CD4-positive, alpha-beta T cell (primary cell): ENCODE data around the gene C14orf39. TPM values are rescaled to one million over a fixed set of nuclear protein-coding genes. Genes with fewer than 3 reads are reported as not detected.
"Not testable (repeated sequence)": the region's sequence is repeated elsewhere in the genome, so short reads cannot be mapped to it uniquely, and the experiment has no call there.

Experiments used
- ATAC-seq: fragments of 200-7000 bp; cut with Tn5 transposase; one replicate; pipeline ENCODE4 v1.10.0; 2022; ENCODE audit warnings: mild to moderate bottlenecking; ENCODE audit not compliant: poor library complexity
- CTCF ChIA-PET: fragments of 350-600 bp; sonication (Branson Sonifier 250); formaldehyde crosslinking; loops from one replicate; lab custom pipeline; 2021; ENCODE audit warnings: antibody characterized with exemption, inconsistent platforms; lab: Charles Lee
- POLR2A ChIA-PET: fragments of 350-600 bp; sonication (Branson Sonifier 250); formaldehyde crosslinking; loops from one replicate; lab custom pipeline; 2021; ENCODE audit warnings: antibody characterized with exemption, inconsistent platforms; lab: Charles Lee
- DNase-seq, 14 experiments: peaks; one replicate each; pipeline ENCODE4 v3.0.0-alpha.2; 2013 to 2020; ENCODE audit warnings: mixed read lengths in 2 of 14
- H3K27ac ChIP-seq, 2 donors: one replicate each; pipeline versions ENCODE4 v1.5.1 to v1.7.0; 2013; ENCODE audit warnings: low read length in 2 of 2, low read depth in 1 of 2, mild to moderate bottlenecking in 1 of 2
- H3K27me3 ChIP-seq, 2 experiments: 1 replicate in 1 of 2; 2 replicates in 1 of 2; pipeline versions ENCODE4 v1.6.1 to v1.7.0; 2013; ENCODE audit warnings: low read length in 2 of 2, control low read depth in 1 of 2, mild to moderate bottlenecking in 1 of 2, moderate library complexity in 1 of 2; ENCODE audit not compliant: insufficient read depth in 2 of 2, control insufficient read depth in 1 of 2
- H3K36me3 ChIP-seq: one replicate; pipeline ENCODE4 v1.6.1; 2013; ENCODE audit warnings: low read length, control low read depth; ENCODE audit not compliant: insufficient read depth
- H3K4me1 ChIP-seq: one replicate; pipeline ENCODE4 v1.6.1; 2013; ENCODE audit warnings: low read length, control low read depth; ENCODE audit not compliant: insufficient read depth
- H3K4me3 ChIP-seq: one replicate; pipeline ENCODE4 v1.5.1; 2013; ENCODE audit warnings: mild to moderate bottlenecking, low read length, moderate library complexity
- H3K9me3 ChIP-seq, 2 experiments: 1 replicate in 1 of 2; 2 replicates in 1 of 2; pipeline versions ENCODE4 v1.6.1 to v1.7.0; 2013; ENCODE audit warnings: low read length in 2 of 2, mild to moderate bottlenecking in 2 of 2, control low read depth in 1 of 2, moderate library complexity in 1 of 2; ENCODE audit not compliant: control insufficient read depth in 1 of 2, insufficient read depth in 1 of 2
- H3K27ac Mint-ChIP-seq: one replicate; pipeline ENCODE4 v1.8.0; 2020; ENCODE audit warnings: mixed read lengths
- H3K27me3 Mint-ChIP-seq: one replicate; pipeline ENCODE4 v1.8.0; 2021; ENCODE audit warnings: mixed read lengths
- H3K36me3 Mint-ChIP-seq: one replicate; pipeline ENCODE4 v1.8.0; 2021; ENCODE audit warnings: low read depth, mixed read lengths
- H3K4me1 Mint-ChIP-seq: one replicate; pipeline ENCODE4 v1.8.0; 2021; ENCODE audit warnings: low read depth, mixed read lengths
- H3K4me3 Mint-ChIP-seq: one replicate; pipeline ENCODE4 v1.8.0; 2020; ENCODE audit warnings: mild to moderate bottlenecking, mixed read lengths
- H3K9me3 Mint-ChIP-seq: one replicate; pipeline ENCODE4 v1.8.0; 2020; ENCODE audit warnings: mixed read lengths
- CTCF ChIP-seq: fragments of 200-600 bp; IDR thresholded peaks from one replicate; pipeline ENCODE4 v1.8.0; 2022; ENCODE audit warnings: antibody characterized with exemption, mild to moderate bottlenecking
- intact Hi-C, 2 experiments: fragments of 100-400 bp; cut with DNase I in 1 of 2; cut with micrococcal nuclease in 1 of 2; formaldehyde crosslinking; loops; one replicate each; pipeline versions ENCODE4 v1.15.1 to v1.9.0; 2023 to 2025; cut with DNase I, micrococcal nuclease
- total RNA-seq, 174 experiments: library from RNA in 2 of 174; stranded (reverse) in 2 of 174; gene quantifications; one replicate each; pipeline ENCODE4 v1.2.3 and lab custom pipeline; 2021 to 2026

The C14orf39 gene
- total RNA-seq, 2 experiments from 2014 or later: not detected

GRCh38 chr14:60430276-60430675 is 55.6 kb downstream of the C14orf39 start:
- TF ChIP-seq CTCF: no peak
- H3K9me3 Mint-ChIP-seq: peaks cover 5% of the 10 kb centered on the region

GRCh38 chr14:60420050-60420449 is 65.8 kb downstream of the C14orf39 start:
- Mint-ChIP-seq H3K27me3 (no peaks in the 10 kb centered on the region), H3K9me3 (no peaks in the 10 kb centered on the region), H3K4me1 (no peaks in the 10 kb centered on the region), H3K36me3 (no peaks in the 10 kb centered on the region), H3K4me3 (no peak overlapping the region), H3K27ac (no peak overlapping the region)
- intact Hi-C loops: no loop called here
- Histone ChIP-seq H3K27ac (no peak overlapping the region), H3K36me3 (no peaks in the 10 kb centered on the region), H3K9me3 (no peaks in the 10 kb centered on the region), H3K27me3 (peaks cover 0 to 2% of the 10 kb centered on the region in 2 experiments), H3K4me1 (no peaks in the 10 kb centered on the region), H3K4me3 (no peak overlapping the region)
- ChIA-PET CTCF (no interaction called here), POLR2A (no interaction called here)
- no peak for ATAC-seq
- no peak for TF ChIP-seq CTCF
- no peak for DNase-seq

More at GRCh38 chr14:60430276-60430675, 55.6 kb downstream of the C14orf39 start:
- Mint-ChIP-seq H3K4me3 (no peak overlapping the region), H3K4me1 (no peaks in the 10 kb centered on the region), H3K27me3 (peaks cover 17% of the 10 kb centered on the region), H3K27ac (no peak overlapping the region), H3K36me3 (no peaks in the 10 kb centered on the region)
- no peaks in the 10 kb centered on the region for H3K36me3 ChIP-seq
- ChIA-PET POLR2A (no interaction called here), CTCF (no interaction called here)
- H3K4me1 ChIP-seq: no peaks in the 10 kb centered on the region
- no peak overlapping the region for H3K4me3 ChIP-seq
- peaks cover 0 to 9% of the 10 kb centered on the region in 2 experiments for H3K9me3 ChIP-seq
- no peaks in the 10 kb centered on the region for H3K27me3 ChIP-seq
- ATAC-seq (no peak), DNase-seq (no peak)
- intact Hi-C loops: no loop called here
- H3K27ac ChIP-seq: no peak overlapping the region

- H3K9me3 Mint-ChIP-seq, H3K9me3 ChIP-seq, H3K4me3 Mint-ChIP-seq, POLR2A ChIA-PET, H3K27ac ChIP-seq, H3K27me3 ChIP-seq, H3K27ac Mint-ChIP-seq, intact Hi-C loops, H3K36me3 ChIP-seq, H3K4me1 ChIP-seq, DNase-seq, H3K4me1 Mint-ChIP-seq, CTCF ChIA-PET, H3K36me3 Mint-ChIP-seq, H3K4me3 ChIP-seq: not testable (repeated sequence)
- ATAC-seq: peak; percentile 80
- peaks cover 27% of the 10 kb centered on the region for H3K27me3 Mint-ChIP-seq
Measured at GRCh38 chr14:60397550-60397949, 88.3 kb downstream of the C14orf39 start.

- Mint-ChIP-seq H3K9me3 (peaks cover 6% of the 10 kb centered on the region), H3K4me1 (no peaks in the 10 kb centered on the region), H3K36me3 (no peaks in the 10 kb centered on the region), H3K4me3 (no peak overlapping the region), H3K27me3 (peaks cover 23% of the 10 kb centered on the region), H3K27ac (no peak overlapping the region)
- CTCF ChIA-PET: no interaction called here
- intact Hi-C loops: no loop called here
- H3K27me3 ChIP-seq: peaks cover 0 to 4% of the 10 kb centered on the region in 2 experiments
- no peak overlapping the region for H3K27ac ChIP-seq
- POLR2A ChIA-PET: no interaction called here
- DNase-seq (no peak), ATAC-seq (no peak)
- TF ChIP-seq CTCF: no peak
- H3K36me3 ChIP-seq: no peaks in the 10 kb centered on the region
- no peak overlapping the region for H3K4me3 ChIP-seq
- H3K4me1 ChIP-seq: no peaks in the 10 kb centered on the region
- H3K9me3 ChIP-seq: no peaks in the 10 kb centered on the region
Measured at GRCh38 chr14:60396718-60397343, 89.0 kb downstream of the C14orf39 start.
